KMS-11 (cell line): Measurements from ENCODE around the gene PRCC.

Experiments
- H2AFZ ChIP-seq: fragments of 200-600 bp; sonication (generic); 2 replicates; pipeline ENCODE4 v1.6.1; 2016; ENCODE audit warnings: antibody characterized with exemption, mixed run types, low read depth
- H3K27ac ChIP-seq: fragments of 200-600 bp; sonication (generic); 2 replicates; pipeline ENCODE4 v1.6.1; 2016; ENCODE audit warnings: mild to moderate bottlenecking, mixed run types
- H3K27me3 ChIP-seq: fragments of 200-600 bp; sonication (generic); 2 replicates; pipeline ENCODE4 v1.6.1; 2017; ENCODE audit warnings: mild to moderate bottlenecking, low read depth, mixed run types, moderate library complexity; ENCODE audit not compliant: insufficient read depth
- H3K36me3 ChIP-seq: fragments of 200-600 bp; sonication (generic); 2 replicates; pipeline ENCODE4 v1.6.1; 2017; ENCODE audit warnings: mild to moderate bottlenecking, mixed run types; ENCODE audit not compliant: insufficient read depth
- H3K4me1 ChIP-seq: fragments of 200-600 bp; sonication (generic); 2 replicates; pipeline ENCODE4 v1.6.1; 2016; ENCODE audit warnings: mild to moderate bottlenecking, low read depth, mixed run types; ENCODE audit not compliant: poor library complexity, severe bottlenecking
- H3K4me2 ChIP-seq: fragments of 200-600 bp; sonication (generic); 2 replicates; pipeline ENCODE4 v1.7.0; 2016; ENCODE audit warnings: mild to moderate bottlenecking, mixed run types
- H3K4me3 ChIP-seq: fragments of 200-600 bp; sonication (generic); IDR thresholded peaks from 2 replicates; pipeline ENCODE4 v1.6.1; 2017; ENCODE audit warnings: low read depth, low read length, mixed read lengths; ENCODE audit not compliant: insufficient read depth
- H3K79me2 ChIP-seq: fragments of 200-600 bp; sonication (generic); 2 replicates; pipeline ENCODE4 v1.6.1; 2016; ENCODE audit warnings: low read depth, mixed run types; ENCODE audit not compliant: insufficient read depth
- H3K9ac ChIP-seq: fragments of 200-600 bp; sonication (generic); 2 replicates; pipeline ENCODE4 v1.6.1; 2016; ENCODE audit warnings: mild to moderate bottlenecking, mixed run types
- H4K20me1 ChIP-seq: fragments of 200-600 bp; sonication (generic); 2 replicates; pipeline ENCODE4 v1.6.1; 2016; ENCODE audit warnings: mild to moderate bottlenecking, mixed run types; ENCODE audit not compliant: insufficient read depth
- CTCF ChIP-seq: fragments of 200-600 bp; sonication (generic); conservative IDR thresholded peaks from 2 replicates; pipeline ENCODE4 v1.6.1; 2017; ENCODE audit warnings: low read depth, mild to moderate bottlenecking, antibody characterized with exemption, low read length, moderate library complexity, mixed read lengths

Gene PRCC

GRCh38 chr1:156749419-156750118 is 17.8 kb upstream of the PRCC start:
- 0 out of 2 replicates have a peak, but pooled peaks have one; percentile 5 for TF ChIP-seq CTCF
- no peak overlapping the region for H2AFZ ChIP-seq
- no peaks in the 10 kb centered on the region for H3K27me3 ChIP-seq
- H3K27ac ChIP-seq = peak overlapping the region; percentile 85
- peak overlapping the region; percentile 90 for H3K4me3 ChIP-seq
- no peaks in the 10 kb centered on the region for H3K36me3 ChIP-seq
- H3K4me1 ChIP-seq = peaks cover 55% of the 10 kb centered on the region
- peaks cover 91% of the 10 kb centered on the region for H3K79me2 ChIP-seq
- peaks cover 11% of the 10 kb centered on the region; the same call in 1 of the 2 replicates for H4K20me1 ChIP-seq
- H3K4me2 ChIP-seq = peak overlapping the region; percentile 97
- H3K9ac ChIP-seq = peak overlapping the region; percentile 92

- peak overlapping the region; percentile 85 for H3K27ac ChIP-seq
- H3K27me3 ChIP-seq = no peaks in the 10 kb centered on the region
- H3K4me2 ChIP-seq = peak overlapping the region; percentile 97
- H2AFZ ChIP-seq = no peak overlapping the region
- no peaks in the 10 kb centered on the region for H3K36me3 ChIP-seq
- H3K4me1 ChIP-seq = peaks cover 49% of the 10 kb centered on the region
- H3K4me3 ChIP-seq = peak overlapping the region; percentile 90
- H4K20me1 ChIP-seq = peaks cover 11% of the 10 kb centered on the region; the same call in 1 of the 2 replicates
- peaks cover 84% of the 10 kb centered on the region for H3K79me2 ChIP-seq
- H3K9ac ChIP-seq = peak overlapping the region; percentile 92
- no peak for TF ChIP-seq CTCF
These were observed 17.1 kb upstream of the PRCC start for GRCh38 chr1:156750191-156750672.

- Histone ChIP-seq H3K27ac (peak overlapping the region; percentile 85), H4K20me1 (peaks cover 6% of the 10 kb centered on the region; the same call in 1 of the 2 replicates)
These were observed 16.5 kb upstream of the PRCC start for GRCh38 chr1:156750711-156751450.

GRCh38 chr1:156751451-156751756 is 15.9 kb upstream of the PRCC start, which contains the start of gene HDGF:
Gene HDGF, minus strand, starts transcription at chr1:156751675. Its CDS starts 246 bp downstream, at chr1:156751429.
- H3K4me3 ChIP-seq = peak within 1 kb of the TSS; percentile 100
- H3K4me1 ChIP-seq = peaks cover 37% of the 10 kb centered on the region
- TF ChIP-seq CTCF = no peak
- peaks cover under 1% of the 10 kb centered on the region; the same call in 1 of the 2 replicates for H4K20me1 ChIP-seq
- H2AFZ ChIP-seq = peak within 1 kb of the TSS; percentile 83
- peaks cover 72% of the 10 kb centered on the region for H3K79me2 ChIP-seq
- H3K27me3 ChIP-seq = no peaks in the 10 kb centered on the region
- peak within 1 kb of the TSS; percentile 92 for H3K9ac ChIP-seq
- H3K4me2 ChIP-seq = peak within 1 kb of the TSS; percentile 97
- no peaks in the 10 kb centered on the region for H3K36me3 ChIP-seq
- peak within 1 kb of the TSS; percentile 85 for H3K27ac ChIP-seq

More at GRCh38 chr1:156750711-156751450, 16.5 kb upstream of the PRCC start:
- peak overlapping the region; percentile 92 for H3K9ac ChIP-seq
- peaks cover 42% of the 10 kb centered on the region for H3K4me1 ChIP-seq
- peak overlapping the region; percentile 15; the same call in 1 of the 2 replicates for H2AFZ ChIP-seq
- no peaks in the 10 kb centered on the region for H3K27me3 ChIP-seq
- H3K4me2 ChIP-seq = peak overlapping the region; percentile 97
- no peak; the same call in 1 of the 2 replicates for TF ChIP-seq CTCF
- H3K4me3 ChIP-seq = peak overlapping the region; percentile 90
- H3K36me3 ChIP-seq = no peaks in the 10 kb centered on the region
- H3K79me2 ChIP-seq = peaks cover 78% of the 10 kb centered on the region
